GM06990 (cell line): ENCODE results near the gene SH3BP4.

ENCODE experiments used
- DNase-seq: peaks from one replicate; pipeline ENCODE4 v3.0.0-alpha.2; 2011; ENCODE audit not compliant: insufficient read length; ENCODE audit errors: extremely low read depth
- H3K27me3 ChIP-seq: replicated peaks from 2 replicates; pipeline ENCODE4 v1.6.0; 2011; ENCODE audit warnings: low read length; ENCODE audit not compliant: control insufficient read depth, insufficient read depth
- H3K36me3 ChIP-seq: 2 replicates; pipeline ENCODE4 v1.5.1; 2011; ENCODE audit warnings: low read length; ENCODE audit not compliant: control insufficient read depth, insufficient read depth
- H3K4me3 ChIP-seq: replicated peaks from 2 replicates; pipeline ENCODE4 v1.5.1; 2011; ENCODE audit warnings: low read depth, mild to moderate bottlenecking, control low read depth, low read length
- CTCF ChIP-seq: IDR thresholded peaks from 2 replicates; pipeline ENCODE4 v1.5.1; 2011; ENCODE audit warnings: low read length, control low read depth, mild to moderate bottlenecking, inconsistent platforms; ENCODE audit not compliant: insufficient read depth, poor library complexity, severe bottlenecking

SH3BP4 gene

DNA sequence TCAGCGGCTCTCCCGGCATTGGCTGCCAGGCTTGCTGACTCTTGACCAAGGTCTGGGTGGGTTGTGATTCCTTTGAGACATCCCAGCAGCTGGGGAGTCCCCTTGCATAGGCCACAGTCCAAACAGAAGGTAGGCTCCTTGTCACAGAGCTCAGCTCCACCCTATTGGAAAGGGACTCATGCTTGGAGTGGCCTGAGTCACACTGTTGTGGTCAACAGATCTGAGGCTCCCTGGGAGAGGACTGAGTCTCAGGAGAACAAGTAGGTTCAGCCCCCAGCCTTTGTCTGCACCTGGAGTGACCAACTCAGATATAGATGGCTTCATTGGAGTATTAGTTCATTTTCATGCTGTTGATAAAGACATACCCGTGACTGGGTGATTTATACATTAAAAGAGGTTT, 32.1 kb upstream of the SH3BP4 start:
- H3K36me3 ChIP-seq: no peaks in the 10 kb centered on the region
- DNase-seq: no peak
- TF ChIP-seq CTCF: no peak
- no peaks in the 10 kb centered on the region for H3K27me3 ChIP-seq
- no peak overlapping the region for H3K4me3 ChIP-seq

DNA sequence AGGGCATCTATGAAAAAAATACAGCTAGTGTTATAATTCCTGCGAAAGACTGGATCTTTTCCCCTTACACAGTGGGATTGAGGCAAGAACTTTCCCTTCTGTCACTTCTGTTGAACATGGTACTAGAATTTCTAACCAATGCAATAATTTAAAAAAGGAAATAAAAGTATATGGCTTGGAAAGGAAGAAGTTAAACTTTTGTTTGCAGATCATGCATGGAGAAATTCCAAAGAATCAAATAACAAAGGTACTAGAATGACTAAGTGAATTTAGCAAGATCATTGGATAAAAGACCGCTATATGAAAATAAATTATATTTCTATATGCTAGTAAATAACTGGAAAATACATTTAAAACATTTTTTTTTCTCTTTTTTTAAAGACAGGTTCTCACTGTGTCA, 31.0 kb upstream of the SH3BP4 start:
- no peaks in the 10 kb centered on the region for H3K27me3 ChIP-seq
- no peak overlapping the region for H3K4me3 ChIP-seq
- DNase-seq: no peak
- no peaks in the 10 kb centered on the region for H3K36me3 ChIP-seq
- no peak for TF ChIP-seq CTCF

GRCh38 chr2:234929002-234929401, 22.8 kb upstream of the SH3BP4 start:
- H3K36me3 ChIP-seq: no peaks in the 10 kb centered on the region
- no peak overlapping the region for H3K4me3 ChIP-seq
- no peak for DNase-seq
- no peak for TF ChIP-seq CTCF
- H3K27me3 ChIP-seq: no peaks in the 10 kb centered on the region

DNA sequence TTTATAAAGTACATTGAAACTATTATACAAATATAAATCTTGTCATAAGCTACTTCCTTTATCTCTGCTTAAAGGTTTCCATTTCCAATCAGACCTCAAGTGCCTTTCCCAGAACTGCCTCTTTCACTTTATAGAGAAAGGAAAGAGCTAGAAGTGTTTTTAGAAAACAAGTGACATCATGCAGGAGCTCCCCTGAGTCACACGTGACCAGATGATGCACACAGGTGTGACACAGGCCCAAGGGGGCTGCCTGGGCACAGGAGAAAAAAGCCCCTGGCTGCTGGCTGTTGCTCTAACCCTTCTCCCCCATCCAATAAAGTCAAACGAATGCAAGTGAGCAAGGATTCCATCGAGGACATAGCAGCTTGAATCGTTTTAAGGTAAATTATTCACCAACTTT, 21.4 kb upstream of the SH3BP4 start:
- Histone ChIP-seq H3K36me3 (no peaks in the 10 kb centered on the region), H3K4me3 (no peak overlapping the region), H3K27me3 (no peaks in the 10 kb centered on the region)
- no peak for DNase-seq
- no peak for TF ChIP-seq CTCF

DNA sequence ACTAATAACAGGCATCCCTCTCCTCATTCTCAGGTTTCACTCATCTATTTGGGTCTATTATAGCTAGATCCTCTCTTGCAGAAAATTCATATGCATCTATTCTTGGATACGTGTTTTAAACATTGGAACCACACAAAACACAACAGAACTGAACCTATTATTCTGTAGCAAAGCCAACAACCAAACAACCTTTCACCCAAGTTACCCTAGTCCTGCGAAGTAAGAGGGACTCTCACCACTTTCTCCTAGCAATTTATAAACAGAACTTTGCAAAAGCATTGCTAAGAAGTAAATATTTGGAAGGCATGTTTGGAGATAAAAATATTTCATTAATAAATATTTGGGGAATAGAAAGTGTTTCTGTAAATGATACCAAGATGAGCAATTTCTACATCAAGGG, 20.4 kb upstream of the SH3BP4 start:
- Histone ChIP-seq H3K36me3 (no peaks in the 10 kb centered on the region), H3K4me3 (no peak overlapping the region), H3K27me3 (no peaks in the 10 kb centered on the region)
- no peak for DNase-seq
- TF ChIP-seq CTCF: no peak

DNA sequence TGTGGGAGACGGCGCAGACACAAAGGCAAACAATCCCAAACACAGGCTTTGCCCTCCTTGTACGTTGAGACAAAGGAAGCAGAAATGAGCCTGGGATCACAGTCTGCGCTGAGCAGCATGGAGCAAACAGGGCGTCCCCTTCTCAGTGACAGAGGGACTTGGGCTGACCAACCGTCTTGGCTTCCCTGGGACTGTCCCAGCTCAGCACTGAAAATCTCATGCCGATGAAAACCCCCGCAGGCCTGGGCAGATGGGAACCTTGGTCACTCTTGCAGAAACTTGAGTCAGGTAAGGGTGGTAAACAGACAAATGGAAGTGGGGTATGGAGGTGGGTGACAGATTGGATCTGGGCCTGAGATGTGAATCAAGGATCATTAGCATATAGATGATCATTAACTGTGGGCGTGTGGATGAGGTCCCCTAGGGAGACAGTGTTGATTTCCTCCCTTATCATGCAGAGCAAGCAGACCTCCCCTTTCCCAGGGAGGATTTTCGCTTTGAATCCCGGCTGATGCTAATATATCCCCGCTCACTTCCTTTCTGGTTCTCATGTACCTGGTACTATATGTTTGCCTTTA, 19.1 kb upstream of the SH3BP4 start:
- Histone ChIP-seq H3K36me3 (no peaks in the 10 kb centered on the region), H3K27me3 (no peaks in the 10 kb centered on the region), H3K4me3 (no peak overlapping the region)
- DNase-seq: no peak
- TF ChIP-seq CTCF: no peak
